Uterus (tissue), 4 donors: Measurements from ENCODE around the gene MICAL3. TPM values are rescaled to one million over a fixed set of nuclear protein-coding genes. Genes with fewer than 3 reads are reported as not detected.

Source experiments
- DNase-seq, 2 donors: peaks; one replicate each; pipeline ENCODE4 v3.0.0-alpha.2; 2019 to 2020
- H3K27ac ChIP-seq, 2 donors: fragments of 200-600 bp; sonication (generic); 1 replicate in 1 of 2; 2 replicates in 1 of 2; pipeline ENCODE4 v1.5.1; 2016 to 2018
- H3K27me3 ChIP-seq, 2 donors: fragments of 200-600 bp; sonication (generic); one replicate each; pipeline ENCODE4 v1.5.1; 2018 to 2019; ENCODE audit warnings: control low read depth in 1 of 2
- H3K36me3 ChIP-seq, 2 donors: fragments of 200-600 bp; sonication (generic); one replicate each; pipeline ENCODE4 v1.5.1; 2019; ENCODE audit warnings: control low read depth in 1 of 2
- H3K4me1 ChIP-seq, 2 donors: fragments of 200-600 bp; sonication (generic); one replicate each; pipeline ENCODE4 v1.5.1; 2018 to 2019; ENCODE audit warnings: control low read depth in 1 of 2
- H3K4me3 ChIP-seq, 2 donors: fragments of 200-600 bp; sonication (generic); 1 replicate in 1 of 2; 2 replicates in 1 of 2; pipeline ENCODE4 v1.5.1; 2018 to 2019; ENCODE audit warnings: mild to moderate bottlenecking in 1 of 2
- H3K9me3 ChIP-seq, 2 donors: fragments of 200-600 bp; sonication (generic); one replicate each; pipeline ENCODE4 v1.5.1; 2019; ENCODE audit warnings: control low read depth in 1 of 2
- CTCF ChIP-seq, 4 experiments: fragments of 200-600 bp in 2 of 4; fragments of 450-650 bp in 2 of 4; sonication (generic) in 2 of 4; IDR thresholded peaks; one replicate each; pipeline ENCODE4 v1.5.1; 2016 to 2019; ENCODE audit warnings: antibody characterized with exemption in 4 of 4, mild to moderate bottlenecking in 2 of 4, moderate library complexity in 1 of 4
- POLR2A ChIP-seq, 2 donors: fragments of 450-650 bp; IDR thresholded peaks; one replicate each; pipeline ENCODE4 v1.6.1; 2016; ENCODE audit warnings: antibody characterized with exemption in 2 of 2, mild to moderate bottlenecking in 1 of 2, moderate library complexity in 1 of 2
- intact Hi-C: fragments of 100-400 bp; cut with DNase I; formaldehyde crosslinking; loops from one replicate; pipeline ENCODE4 v1.15.1; 2023; ENCODE audit warnings: low total_unique reads
- total RNA-seq, 4 donors: library from RNA; depleted of rRNA in 3 of 4; stranded (reverse); fragments of >200 nt in 3 of 4; gene quantifications; one replicate each; pipeline versions ENCODE4 v1.1.0 to v1.2.4, GENCODE V29; 2014 to 2023
- donor health status: DM: yes; HTN: yes; CAD: no.

Gene MICAL3
- total RNA-seq, 4 donors from 2014 or later, result 13.5 to 167 (median 47.2) TPM

- Histone ChIP-seq H3K9me3 (no peaks in the 10 kb centered on the region), H3K4me1 (no peaks in the 10 kb centered on the region), H3K27ac (no peak overlapping the region), H3K36me3 (no peaks in the 10 kb centered on the region), H3K27me3 (no peaks in the 10 kb centered on the region), H3K4me3 (no peak overlapping the region)
- no peak for DNase-seq
- no peak for TF ChIP-seq POLR2A (IDR thresholded peaks at IDR 0.05)
- no peak for TF ChIP-seq CTCF (IDR thresholded peaks at IDR 0.05)
- intact Hi-C loops, result no loop called here
Measured at GRCh38 chr22:17803609-17804270, 220.6 kb downstream of the MICAL3 start.

- Histone ChIP-seq H3K27ac (no peak overlapping the region), H3K36me3 (no peaks in the 10 kb centered on the region), H3K9me3 (no peaks in the 10 kb centered on the region), H3K27me3 (no peaks in the 10 kb centered on the region), H3K4me1 (no peaks in the 10 kb centered on the region), H3K4me3 (no peak overlapping the region)
- no peak for DNase-seq
- TF ChIP-seq CTCF (IDR thresholded peaks at IDR 0.05), result no peak
- intact Hi-C loops, result no loop called here
Measured at GRCh38 chr22:17802822-17803221, 221.5 kb downstream of the MICAL3 start.

- H3K4me1 ChIP-seq, result no peaks in the 10 kb centered on the region
- H3K9me3 ChIP-seq, result no peaks in the 10 kb centered on the region
- no peak overlapping the region for H3K4me3 ChIP-seq
- no peak for DNase-seq
- H3K36me3 ChIP-seq, result no peaks in the 10 kb centered on the region
- H3K27ac ChIP-seq, result no peak overlapping the region
- TF ChIP-seq CTCF (IDR thresholded peaks at IDR 0.05) (no peak), POLR2A (IDR thresholded peaks at IDR 0.05) (no peak)
- intact Hi-C loops, result no loop called here
- H3K27me3 ChIP-seq, result no peaks in the 10 kb centered on the region
Measured at GRCh38 chr22:17802411-17802810, 221.9 kb downstream of the MICAL3 start.

- intact Hi-C loops, result no loop called here
- DNase-seq, result no peak
- Histone ChIP-seq H3K27ac (no peak overlapping the region), H3K27me3 (no peaks in the 10 kb centered on the region), H3K4me1 (no peaks in the 10 kb centered on the region), H3K4me3 (no peak overlapping the region), H3K9me3 (no peaks in the 10 kb centered on the region), H3K36me3 (no peaks in the 10 kb centered on the region)
- TF ChIP-seq POLR2A (IDR thresholded peaks at IDR 0.05) (no peak), CTCF (IDR thresholded peaks at IDR 0.05) (no peak)
Measured at GRCh38 chr22:17797721-17798559, 226.4 kb downstream of the MICAL3 start.

GRCh38 chr22:17796695-17797094, 227.7 kb downstream of the MICAL3 start:
- intact Hi-C loops, result no loop called here
- H3K36me3 ChIP-seq, result no peaks in the 10 kb centered on the region
- no peaks in the 10 kb centered on the region for H3K9me3 ChIP-seq
- H3K4me1 ChIP-seq, result no peaks in the 10 kb centered on the region
- no peak overlapping the region for H3K4me3 ChIP-seq
- H3K27me3 ChIP-seq, result no peaks in the 10 kb centered on the region
- H3K27ac ChIP-seq, result no peak overlapping the region
- TF ChIP-seq CTCF (IDR thresholded peaks at IDR 0.05) (no peak), POLR2A (IDR thresholded peaks at IDR 0.05) (no peak)
- DNase-seq, result no peak
